Neural cell (in vitro differentiated cells): ENCODE results near the gene CYP4X1.
A peak's percentile ranks its signal among the peaks of the same experiment; 100 is the strongest.
"Not testable (repeated sequence)": the region's sequence is repeated elsewhere in the genome, so short reads cannot be mapped to it uniquely, and the experiment has no call there.

ENCODE experiments used
- EP300 ChIP-seq: fragments of 450-650 bp; conservative IDR thresholded peaks from 2 replicates; pipeline ENCODE4 v1.6.1; 2014; ENCODE audit warnings: antibody characterized with exemption, mild to moderate bottlenecking, moderate library complexity; ENCODE audit not compliant: poor library complexity, severe bottlenecking
- MXI1 ChIP-seq: fragments of 450-650 bp; conservative IDR thresholded peaks from 2 replicates; pipeline ENCODE4 v1.6.1; 2014; ENCODE audit warnings: antibody characterized with exemption, mild to moderate bottlenecking; ENCODE audit not compliant: poor library complexity, severe bottlenecking
- RAD21 ChIP-seq: fragments of 450-650 bp; conservative IDR thresholded peaks from 2 replicates; pipeline ENCODE4 v1.6.1; 2014; ENCODE audit warnings: antibody characterized with exemption, mild to moderate bottlenecking, moderate library complexity
- REST ChIP-seq: IDR thresholded peaks from 2 replicates; pipeline ENCODE4 v1.6.1; 2012; ENCODE audit warnings: borderline replicate concordance
- TF ChIP-seq, protein P1 (sequence below): fragments of 450-650 bp; IDR thresholded peaks from 2 replicates; pipeline ENCODE4 v1.5.1; 2014; ENCODE audit warnings: antibody characterized with exemption, mild to moderate bottlenecking, moderate library complexity; ENCODE audit not compliant: poor library complexity, severe bottlenecking

DNA sequence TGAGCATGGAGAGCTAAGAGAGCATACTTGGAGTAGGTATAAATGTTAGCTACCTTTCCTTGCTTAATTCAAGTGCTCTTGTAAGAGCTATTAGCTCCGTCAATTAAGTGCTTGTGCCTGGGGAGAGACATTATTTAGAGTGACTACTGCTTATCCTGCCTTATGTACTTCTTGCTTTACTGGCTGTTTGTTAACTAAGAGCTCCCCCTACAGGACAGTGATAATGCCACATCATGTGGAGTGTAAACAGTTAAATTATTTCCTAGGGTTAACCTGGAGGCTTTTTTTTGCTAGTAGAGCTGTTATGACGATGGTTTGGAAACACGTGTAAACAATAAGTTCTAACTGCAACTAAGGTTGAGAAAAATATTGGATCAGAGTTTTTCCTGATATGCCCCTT is 68.0 kb downstream of the CYP4X1 start:
- TF ChIP-seq, protein P1, sequence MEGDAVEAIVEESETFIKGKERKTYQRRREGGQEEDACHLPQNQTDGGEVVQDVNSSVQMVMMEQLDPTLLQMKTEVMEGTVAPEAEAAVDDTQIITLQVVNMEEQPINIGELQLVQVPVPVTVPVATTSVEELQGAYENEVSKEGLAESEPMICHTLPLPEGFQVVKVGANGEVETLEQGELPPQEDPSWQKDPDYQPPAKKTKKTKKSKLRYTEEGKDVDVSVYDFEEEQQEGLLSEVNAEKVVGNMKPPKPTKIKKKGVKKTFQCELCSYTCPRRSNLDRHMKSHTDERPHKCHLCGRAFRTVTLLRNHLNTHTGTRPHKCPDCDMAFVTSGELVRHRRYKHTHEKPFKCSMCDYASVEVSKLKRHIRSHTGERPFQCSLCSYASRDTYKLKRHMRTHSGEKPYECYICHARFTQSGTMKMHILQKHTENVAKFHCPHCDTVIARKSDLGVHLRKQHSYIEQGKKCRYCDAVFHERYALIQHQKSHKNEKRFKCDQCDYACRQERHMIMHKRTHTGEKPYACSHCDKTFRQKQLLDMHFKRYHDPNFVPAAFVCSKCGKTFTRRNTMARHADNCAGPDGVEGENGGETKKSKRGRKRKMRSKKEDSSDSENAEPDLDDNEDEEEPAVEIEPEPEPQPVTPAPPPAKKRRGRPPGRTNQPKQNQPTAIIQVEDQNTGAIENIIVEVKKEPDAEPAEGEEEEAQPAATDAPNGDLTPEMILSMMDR, result peak; percentile 23
- TF ChIP-seq RAD21, MXI1, EP300, REST: not testable (repeated sequence)
